ENCODE data around the gene MYL9.
"Not testable (repeated sequence)": the region's sequence is repeated elsewhere in the genome, so short reads cannot be mapped to it uniquely, and the experiment has no call there.

Gene MYL9

GRCh38 chr20:36548704-36549627 is 7.6 kb downstream of the MYL9 start:
- no peak for FAIRE-seq
- no peak for DNase-seq (ENCODE audit: low spot score)

DNA sequence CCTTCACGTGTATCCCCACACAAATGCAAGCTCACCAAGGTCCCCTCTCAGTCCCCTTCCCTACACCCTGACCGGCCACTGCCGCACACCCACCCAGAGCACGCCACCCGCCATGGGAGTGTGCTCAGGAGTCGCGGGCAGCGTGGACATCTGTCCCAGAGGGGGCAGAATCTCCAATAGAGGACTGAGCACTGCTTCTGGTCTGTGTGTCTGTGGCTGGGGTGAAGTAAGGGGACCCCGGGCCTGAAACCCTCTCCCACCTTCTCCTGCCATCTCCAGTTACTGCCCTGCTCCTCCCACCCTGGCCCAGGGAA is 8.3 kb downstream of the MYL9 start:
- FAIRE-seq (no peak), DNase-seq (ENCODE audit: low spot score) (no peak)

DNA sequence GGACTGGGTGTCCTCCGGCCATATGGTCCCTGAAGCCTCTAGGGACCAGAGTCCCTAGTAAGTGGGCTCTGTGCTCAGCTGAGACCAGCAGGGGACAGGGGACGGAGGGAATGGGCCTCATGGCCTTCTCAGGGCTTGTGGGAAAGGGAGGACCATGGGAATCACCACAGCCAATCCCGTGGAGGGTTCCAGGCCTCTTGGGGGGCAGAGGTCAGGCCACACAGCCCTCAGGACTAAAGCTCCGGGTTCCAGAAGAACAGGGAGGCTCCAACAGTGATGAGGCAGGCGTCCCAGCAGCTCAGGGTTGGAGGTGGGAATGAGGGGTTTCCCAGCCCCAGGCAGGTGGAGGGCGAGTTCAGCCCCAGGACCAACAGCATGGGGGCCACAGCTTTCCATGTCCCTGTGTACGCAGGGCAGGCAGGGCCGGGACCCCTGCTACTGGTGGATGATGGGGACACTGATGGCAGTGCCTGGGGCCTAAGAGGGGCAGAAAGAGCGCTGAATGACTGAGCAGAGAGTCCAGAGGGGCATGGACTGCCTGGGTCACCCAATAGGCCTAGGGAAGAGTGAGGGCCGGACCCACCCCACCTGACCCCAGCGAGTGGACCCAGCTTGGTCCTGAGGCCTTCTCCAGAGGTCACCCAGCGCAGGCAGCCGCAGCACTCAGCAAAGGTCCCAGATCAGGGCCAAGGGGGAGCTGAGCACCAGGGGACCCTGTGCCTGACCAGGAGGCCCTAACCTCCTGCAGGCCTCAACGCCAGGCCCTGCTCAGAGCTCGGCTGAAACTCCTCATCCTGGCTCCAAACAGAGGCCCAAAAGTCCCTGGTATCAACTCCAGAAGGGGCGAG is 8.8 kb downstream of the MYL9 start:
- DNase-seq (ENCODE audit: low spot score) (no peak), FAIRE-seq (no peak)

DNA sequence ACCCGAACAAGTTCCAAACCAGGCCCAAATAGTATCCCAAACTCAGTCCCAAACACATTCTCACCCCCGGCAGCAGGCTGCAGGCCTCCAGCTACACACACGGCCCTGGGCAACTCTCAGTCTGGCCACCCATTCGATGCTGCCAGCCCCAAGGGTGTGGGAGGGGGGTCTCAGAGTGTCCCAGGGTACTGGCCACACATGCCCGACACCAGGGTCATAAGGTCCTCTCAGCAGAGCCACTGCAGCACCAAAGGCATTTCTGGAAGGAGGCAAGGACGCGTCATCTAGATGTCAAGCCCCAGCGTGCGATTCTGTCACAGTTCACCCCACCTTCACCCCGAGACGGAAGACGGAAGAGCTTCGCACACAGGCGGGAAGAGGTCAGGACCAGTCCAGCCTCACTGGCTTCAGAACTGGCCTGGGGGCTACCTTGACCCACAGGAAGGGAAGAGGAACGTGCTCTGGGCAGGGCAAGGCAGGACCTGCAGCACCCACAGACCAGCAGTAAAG is 9.5 kb downstream of the MYL9 start:
- DNase-seq (ENCODE audit: low spot score), result no peak
- no peak for FAIRE-seq

GRCh38 chr20:36555248-36555647 is 13.9 kb downstream of the MYL9 start:
- FAIRE-seq, result no peak

GRCh38 chr20:36562724-36563123 is 21.4 kb downstream of the MYL9 start:
- no peak for FAIRE-seq

More at GRCh38 chr20:36555248-36555647, 13.9 kb downstream of the MYL9 start:
- DNase-seq (ENCODE audit: low spot score), result no peak

DNA sequence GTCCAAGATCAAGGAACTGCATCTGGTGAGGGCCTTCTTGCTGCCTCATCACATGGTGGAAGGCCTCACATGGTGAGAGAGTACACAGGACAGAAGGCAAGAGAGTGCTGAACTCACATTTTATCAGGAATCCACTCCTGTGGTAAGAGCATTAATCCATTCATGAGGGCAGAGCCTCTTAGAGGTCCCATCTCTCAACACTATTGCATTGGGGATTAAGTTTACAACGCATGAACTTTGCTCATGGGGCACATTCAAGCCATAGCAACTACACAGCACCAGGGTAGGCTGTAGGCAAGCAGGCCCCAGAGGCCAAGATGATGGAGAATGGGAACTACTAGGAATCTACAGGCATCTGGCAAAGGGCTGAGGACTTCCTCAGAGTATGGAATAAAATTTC is 22.1 kb downstream of the MYL9 start:
- DNase-seq (ENCODE audit: low spot score) (no peak), FAIRE-seq (no peak)

More at GRCh38 chr20:36562724-36563123, 21.4 kb downstream of the MYL9 start:
- DNase-seq (ENCODE audit: low spot score), result no peak

GRCh38 chr20:36564078-36564725 is 22.9 kb downstream of the MYL9 start:
- not testable (repeated sequence) for DNase-seq (ENCODE audit: low spot score); FAIRE-seq

DNA sequence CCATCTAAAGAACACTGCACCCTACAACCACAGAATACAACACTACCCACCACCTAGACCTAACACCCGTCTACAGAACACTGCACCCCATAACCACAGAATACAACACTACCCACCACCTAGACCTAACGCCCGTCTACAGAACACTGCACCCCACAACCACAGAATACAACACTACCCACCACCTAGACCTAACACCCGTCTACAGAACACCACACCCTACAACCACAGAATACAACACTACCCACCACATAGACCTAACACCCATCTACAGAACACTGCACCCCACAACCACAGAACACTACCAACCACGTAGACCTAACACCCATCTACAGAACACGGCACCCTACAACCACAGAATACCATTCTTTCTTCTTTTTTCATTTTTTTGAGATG is 23.4 kb downstream of the MYL9 start:
- FAIRE-seq; DNase-seq (ENCODE audit: low spot score): not testable (repeated sequence)

GRCh38 chr20:36565520-36565919 is 24.2 kb downstream of the MYL9 start:
- DNase-seq (ENCODE audit: low spot score) (no peak), FAIRE-seq (no peak)

GRCh38 chr20:36569847-36570429 is 28.6 kb downstream of the MYL9 start:
- DNase-seq (ENCODE audit: low spot score) (peak; percentile 23), FAIRE-seq (no peak)

GRCh38 chr20:36571564-36572504 is 30.5 kb downstream of the MYL9 start:
- DNase-seq (ENCODE audit: low spot score) (no peak), FAIRE-seq (no peak)

DNA sequence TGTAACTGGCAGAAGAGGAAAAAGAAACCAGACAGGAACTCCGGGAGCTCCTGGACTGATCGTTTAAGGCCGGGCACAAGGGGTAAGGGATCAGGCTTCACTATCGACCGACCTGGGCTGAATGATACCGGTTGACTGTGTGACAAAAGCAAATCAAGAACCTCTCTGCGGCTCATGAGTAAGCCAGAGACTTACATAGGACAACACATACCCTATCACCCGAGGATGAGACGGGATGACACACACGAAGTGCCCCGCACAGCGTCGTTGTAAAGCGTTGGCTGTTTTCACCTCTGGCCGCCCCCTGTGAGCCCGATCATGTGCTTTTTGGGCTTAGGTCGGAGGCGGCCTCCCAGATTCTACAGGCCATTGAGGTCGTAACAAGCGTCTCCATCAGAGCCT is 31.4 kb downstream of the MYL9 start:
- DNase-seq (ENCODE audit: low spot score), result peak; percentile 42
- FAIRE-seq, result no peak

DNA sequence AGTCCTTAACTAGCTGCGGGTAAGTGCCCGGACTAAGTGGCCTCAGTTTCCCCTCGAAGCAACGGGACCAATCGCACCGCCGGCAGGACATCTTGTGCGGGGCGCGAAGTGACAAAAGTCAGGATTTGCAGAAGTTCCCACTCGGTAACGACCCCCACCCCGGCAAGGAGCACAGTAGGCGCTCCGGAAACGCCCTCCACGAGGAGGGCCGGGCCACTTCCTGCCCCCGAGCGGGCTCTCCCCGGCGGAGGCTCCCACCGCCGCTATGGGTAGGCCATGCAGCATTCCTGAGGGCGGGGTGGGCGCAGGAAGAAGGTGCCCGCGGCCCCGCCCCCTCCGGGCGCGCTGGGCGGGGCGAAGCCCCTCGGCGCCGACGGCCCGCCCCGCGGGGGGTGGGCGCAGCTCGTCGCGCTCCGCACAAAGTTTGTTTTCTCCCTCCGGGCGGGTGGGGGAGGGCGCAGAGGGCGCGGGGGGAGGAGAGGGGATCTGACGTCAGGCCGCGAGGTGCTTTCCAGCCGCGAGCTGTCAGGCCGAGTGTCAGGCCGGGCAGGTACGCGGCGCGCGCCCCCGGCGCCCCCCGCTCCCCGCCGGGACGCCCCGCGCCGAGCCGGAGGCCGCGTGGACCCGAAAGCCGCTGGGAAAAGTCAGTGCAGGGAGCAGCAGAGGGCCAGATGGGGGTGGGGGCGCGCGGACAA is 31.9 kb downstream of the MYL9 start, which contains the start of gene TGIF2:
Gene TGIF2, plus strand, starts transcription at position 495 of the 695 bp plus-strand sequence. CDS start 5,178 bp downstream, outside the sequence.
- peak; percentile 85 for DNase-seq (ENCODE audit: low spot score)
- no peak for FAIRE-seq

GRCh38 chr20:36573798-36574365 is 32.6 kb downstream of the MYL9 start:
- FAIRE-seq, result no peak
- no peak for DNase-seq (ENCODE audit: low spot score)

DNA sequence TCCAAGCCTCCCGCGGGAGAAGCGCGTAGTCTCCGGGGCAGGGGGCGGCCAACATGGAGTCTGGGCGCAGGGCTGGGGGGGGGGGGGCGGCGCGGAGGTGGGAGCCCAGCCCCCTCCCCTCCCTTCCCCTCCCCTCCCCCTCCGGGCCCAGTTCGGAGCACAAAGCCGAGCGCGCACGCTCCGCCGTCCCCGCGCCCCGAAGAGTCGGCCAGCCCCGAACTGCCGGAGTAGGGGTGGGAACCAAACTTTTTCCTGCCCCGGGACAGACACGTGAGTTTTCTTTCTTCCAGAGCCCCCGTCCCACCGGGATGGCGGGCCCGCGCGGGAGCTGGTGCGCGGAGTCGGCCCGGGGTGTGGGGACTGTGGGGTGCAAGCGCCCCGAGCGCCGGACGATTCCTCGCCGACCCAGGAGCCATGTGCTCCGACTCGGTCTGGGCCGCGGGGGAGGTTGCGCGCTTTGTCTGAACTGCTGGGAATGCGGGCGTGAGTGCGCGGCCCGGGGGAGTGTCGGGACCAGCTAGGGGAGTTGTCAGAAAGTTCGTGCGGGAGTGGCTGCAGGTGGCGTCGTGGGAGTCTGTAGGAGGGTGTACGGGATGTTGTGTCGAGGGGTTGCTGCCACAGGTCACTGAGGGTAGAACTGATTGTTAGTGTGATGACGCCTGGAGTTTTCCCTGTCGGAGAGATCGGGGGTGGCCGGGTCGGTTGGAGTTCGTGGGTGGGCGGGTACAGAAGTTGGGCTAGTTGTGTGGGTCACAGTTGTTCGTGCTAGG is 33.2 kb downstream of the MYL9 start:
- FAIRE-seq, result no peak

GRCh38 chr20:36576081-36576445 is 34.7 kb downstream of the MYL9 start:
- no peak for DNase-seq (ENCODE audit: low spot score)
- no peak for FAIRE-seq

More for the DNA sequence above, 33.2 kb downstream of the MYL9 start:
- DNase-seq (ENCODE audit: low spot score), result peak; percentile 58

DNA sequence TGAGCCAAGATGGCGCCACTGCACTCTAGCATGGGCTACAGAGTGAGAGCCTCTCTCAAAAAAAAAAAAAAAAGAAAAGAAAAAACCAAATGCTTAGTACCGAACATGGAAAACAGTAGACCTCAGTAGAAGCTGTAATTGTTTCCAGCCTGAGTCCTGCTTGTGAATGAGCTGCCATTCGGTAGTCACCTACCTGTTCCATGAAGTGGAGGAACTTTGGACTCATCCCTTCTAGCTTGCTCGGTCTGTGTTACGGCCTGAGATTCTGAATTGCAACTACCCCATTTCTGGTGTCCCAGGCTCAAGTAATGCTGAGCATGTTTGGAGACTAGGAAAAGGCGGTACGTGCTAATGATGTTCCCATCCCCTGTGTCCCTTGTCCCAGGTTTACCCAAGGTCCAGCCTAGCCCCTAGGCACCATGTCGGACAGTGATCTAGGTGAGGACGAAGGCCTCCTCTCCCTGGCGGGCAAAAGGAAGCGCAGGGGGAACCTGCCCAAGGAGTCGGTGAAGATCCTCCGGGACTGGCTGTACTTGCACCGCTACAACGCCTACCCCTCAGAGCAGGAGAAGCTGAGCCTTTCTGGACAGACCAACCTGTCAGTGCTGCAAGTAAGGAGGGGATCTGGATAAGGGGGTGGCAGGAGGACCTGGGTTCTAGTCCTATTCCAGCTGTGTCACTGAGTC is 37.2 kb downstream of the MYL9 start:
- no peak for DNase-seq (ENCODE audit: low spot score)
- no peak for FAIRE-seq

Measured in RCC 7860 (cell line).